Measurements from ENCODE around the gene NISCH. TPM values are rescaled to one million over a fixed set of nuclear protein-coding genes. Genes with fewer than 3 reads are reported as not detected.

NISCH gene
- 85.9 TPM for polyA plus RNA-seq
- long read RNA-seq, donor 1, full-length matches to known transcripts: 5 of 11 reads
- long read RNA-seq, donor 1, partial matches to known transcripts: 6 of 11 reads
- long read RNA-seq, donor 1, other reads (novel, unspliced or antisense): 0 of 11 reads
- long read RNA-seq, donor 2, partial matches to known transcripts: 31 of 38 reads
- long read RNA-seq, donor 2, other reads (novel, unspliced or antisense): 0 of 38 reads
- long read RNA-seq, donor 3: 0 reads
- long read RNA-seq, donor 4, partial matches to known transcripts: 0 of 1 reads
- long read RNA-seq, donor 4, other reads (novel, unspliced or antisense): 0 of 1 reads
- long read RNA-seq, donor 5, full-length matches to known transcripts: 6 of 71 reads
- long read RNA-seq, donor 5, partial matches to known transcripts: 65 of 71 reads
- long read RNA-seq, donor 5, other reads (novel, unspliced or antisense): 0 of 71 reads
- long read RNA-seq, donor 6, transcript NISCH-212 (13 exons, 3,168 nt): major isoform, 6 of 48 reads
- long read RNA-seq, donor 6, partial matches to known transcripts: 40 of 48 reads
- long read RNA-seq, donor 6, other reads (novel, unspliced or antisense): 0 of 48 reads
- long read RNA-seq, donor 7, partial matches to known transcripts: 10 of 19 reads
- long read RNA-seq, donor 7, other reads (novel, unspliced or antisense): 0 of 19 reads
- long read RNA-seq, donor 8, transcript NISCH-212 (13 exons, 3,168 nt): major isoform, 5 of 126 reads
- long read RNA-seq, donor 8, partial matches to known transcripts: 115 of 126 reads
- long read RNA-seq, donor 8, other reads (novel, unspliced or antisense): 0 of 126 reads
- long read RNA-seq, donor 9, partial matches to known transcripts: 6 of 13 reads
- long read RNA-seq, donor 9, other reads (novel, unspliced or antisense): 0 of 13 reads
- long read RNA-seq, donor 10, full-length matches to known transcripts: 16 of 30 reads
- long read RNA-seq, donor 10, partial matches to known transcripts: 14 of 30 reads
- long read RNA-seq, donor 10, other reads (novel, unspliced or antisense): 0 of 30 reads
- long read RNA-seq, donor 11, full-length matches to known transcripts: 4 of 9 reads
- long read RNA-seq, donor 11, partial matches to known transcripts: 5 of 9 reads
- long read RNA-seq, donor 11, other reads (novel, unspliced or antisense): 0 of 9 reads

DNA sequence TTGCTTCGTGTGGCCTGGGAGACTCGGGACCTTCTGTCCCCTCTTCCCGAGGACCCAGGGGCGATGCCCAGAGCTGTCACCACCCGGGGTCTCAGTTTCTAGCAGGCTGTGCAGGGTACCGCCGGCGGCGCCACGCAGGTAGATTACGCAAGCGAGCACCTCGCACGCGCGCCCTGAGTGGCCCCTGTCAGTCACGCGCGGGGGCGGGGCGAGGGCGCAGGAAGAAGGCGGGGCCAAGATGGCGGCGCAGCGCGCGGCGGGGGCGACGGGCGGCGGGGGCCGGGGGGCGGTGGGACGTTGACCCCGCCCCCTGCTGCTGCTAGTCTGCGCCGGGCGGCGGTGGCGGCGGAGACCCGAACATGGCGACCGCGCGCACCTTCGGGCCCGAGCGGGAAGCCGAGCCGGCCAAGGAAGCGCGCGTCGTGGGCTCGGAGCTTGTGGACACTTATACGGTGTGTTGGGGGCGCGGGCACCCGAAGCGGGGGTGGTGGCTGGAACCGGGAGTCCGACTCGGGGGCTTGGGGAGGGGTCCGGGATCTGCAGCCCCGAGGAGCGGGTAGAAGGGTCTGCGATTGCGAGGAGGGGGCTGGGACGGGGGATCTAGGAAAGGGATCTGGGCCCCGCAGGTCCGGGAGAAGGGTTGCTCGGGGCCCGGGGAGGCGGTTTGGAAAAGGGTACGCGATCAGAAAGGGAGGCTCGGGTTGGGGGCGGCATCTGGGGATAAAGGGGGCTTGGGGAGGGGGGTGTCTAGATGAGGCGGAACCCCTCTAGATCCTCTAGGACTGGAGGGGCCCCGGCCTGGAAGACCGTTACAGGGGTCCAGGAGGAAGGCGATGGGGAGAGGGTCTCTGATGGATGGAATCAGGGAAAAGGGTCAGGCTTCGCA is at the start of gene NISCH:
Gene NISCH (plus strand): TSS at position 322 of the 886 bp plus-strand sequence. CDS start 38 bp downstream, at position 360.
- Histone ChIP-seq H3K27me3 (ENCODE audit: control insufficient read depth, insufficient read depth, low read length) (no peaks in the 10 kb centered on the region), H3K4me3 (ENCODE audit: low read length) (peak within 1 kb of the TSS; percentile 98), H3K9me3 (ENCODE audit: control insufficient read depth, low read depth, low read length) (no peaks in the 10 kb centered on the region), H3K36me3 (ENCODE audit: control insufficient read depth, insufficient read depth, low read length) (peaks cover 25% of the 10 kb centered on the region), H3K4me1 (ENCODE audit: control insufficient read depth, insufficient read depth, low read length) (peaks cover 22% of the 10 kb centered on the region), H3K27ac (ENCODE audit: low read length) (peak within 1 kb of the TSS; percentile 76)
- DNase-seq: peak; percentile 81 to 86
- WGBS (ENCODE audit: insufficient coverage, low lambda C conversion rate): 20% methylated on average over 1 of the region's 86 CpGs

DNA sequence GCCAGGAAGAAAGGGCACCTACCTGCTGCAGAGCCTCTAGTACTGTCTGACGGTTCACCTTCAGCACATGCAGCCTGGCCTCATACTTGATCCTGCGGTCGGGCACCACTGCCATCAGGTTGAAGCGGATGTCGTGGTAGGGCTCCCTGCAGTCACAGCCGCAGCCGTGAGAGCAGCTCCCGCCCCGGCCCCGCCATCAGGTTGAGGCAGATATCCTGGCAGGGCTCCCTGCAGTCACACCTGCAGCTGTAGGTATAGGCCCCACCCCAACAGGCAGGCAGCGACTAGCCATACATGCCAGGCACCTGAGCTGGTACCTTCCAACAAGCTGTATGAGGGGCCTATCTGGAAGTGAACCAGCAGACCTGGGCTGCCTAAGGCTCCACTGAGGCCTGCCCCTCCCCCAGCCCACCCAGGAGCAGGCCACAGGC is 49.2 kb upstream of the NISCH start:
- Histone ChIP-seq H3K4me3 (ENCODE audit: low read length) (no peak overlapping the region), H3K9me3 (ENCODE audit: control insufficient read depth, low read depth, low read length) (no peaks in the 10 kb centered on the region), H3K27me3 (ENCODE audit: control insufficient read depth, insufficient read depth, low read length) (no peaks in the 10 kb centered on the region), H3K36me3 (ENCODE audit: control insufficient read depth, insufficient read depth, low read length) (peaks cover 71% of the 10 kb centered on the region), H3K4me1 (ENCODE audit: control insufficient read depth, insufficient read depth, low read length) (peaks cover 5% of the 10 kb centered on the region), H3K27ac (ENCODE audit: low read length) (no peak overlapping the region)
- no CpG with 5 or more reads among the region's 11 CpGs for WGBS (ENCODE audit: insufficient coverage, low lambda C conversion rate)
- DNase-seq: no peak

- Histone ChIP-seq H3K27me3 (ENCODE audit: control insufficient read depth, insufficient read depth, low read length) (no peaks in the 10 kb centered on the region), H3K36me3 (ENCODE audit: control insufficient read depth, insufficient read depth, low read length) (peaks cover 64% of the 10 kb centered on the region), H3K4me1 (ENCODE audit: control insufficient read depth, insufficient read depth, low read length) (peaks cover 6% of the 10 kb centered on the region), H3K27ac (ENCODE audit: low read length) (no peak overlapping the region), H3K9me3 (ENCODE audit: control insufficient read depth, low read depth, low read length) (no peaks in the 10 kb centered on the region), H3K4me3 (ENCODE audit: low read length) (no peak overlapping the region)
- DNase-seq: no peak
- WGBS (ENCODE audit: insufficient coverage, low lambda C conversion rate): no CpG with 5 or more reads among the region's 20 CpGs
These were observed 48.5 kb upstream of the NISCH start for GRCh38 chr3:52406791-52407510.

- DNase-seq: no peak
- WGBS (ENCODE audit: insufficient coverage, low lambda C conversion rate): no CpG with 5 or more reads among the region's 3 CpGs
- Histone ChIP-seq H3K36me3 (ENCODE audit: control insufficient read depth, insufficient read depth, low read length) (peaks cover 56% of the 10 kb centered on the region), H3K9me3 (ENCODE audit: control insufficient read depth, low read depth, low read length) (no peaks in the 10 kb centered on the region), H3K4me3 (ENCODE audit: low read length) (no peak overlapping the region), H3K27ac (ENCODE audit: low read length) (no peak overlapping the region), H3K4me1 (ENCODE audit: control insufficient read depth, insufficient read depth, low read length) (peaks cover 14% of the 10 kb centered on the region), H3K27me3 (ENCODE audit: control insufficient read depth, insufficient read depth, low read length) (no peaks in the 10 kb centered on the region)
These were observed 47.6 kb upstream of the NISCH start for GRCh38 chr3:52407779-52408178.

DNA sequence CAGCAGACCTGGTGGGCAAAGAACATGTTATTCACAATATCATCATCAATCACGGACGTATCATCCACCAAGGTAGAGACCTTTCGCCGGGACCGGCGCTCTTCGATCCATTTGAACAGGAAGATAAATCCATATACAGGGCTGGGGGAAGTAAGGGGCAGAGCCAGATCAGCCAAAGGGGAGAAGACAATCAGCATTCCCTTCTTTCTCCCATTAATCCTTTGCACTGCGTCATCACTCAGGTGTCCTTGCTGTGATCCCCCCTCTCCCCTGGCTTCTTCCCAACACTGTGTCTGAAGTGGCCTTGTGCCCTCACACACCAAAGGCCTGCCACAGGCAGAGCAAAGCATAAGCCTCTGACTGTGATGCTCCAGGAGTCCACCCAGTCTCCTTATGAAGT is 46.9 kb upstream of the NISCH start:
- no peak for DNase-seq

GRCh38 chr3:52415800-52416199 is 39.6 kb upstream of the NISCH start:
- Histone ChIP-seq H3K27me3 (ENCODE audit: control insufficient read depth, insufficient read depth, low read length) (no peaks in the 10 kb centered on the region), H3K4me3 (ENCODE audit: low read length) (no peak overlapping the region), H3K9me3 (ENCODE audit: control insufficient read depth, low read depth, low read length) (no peaks in the 10 kb centered on the region), H3K36me3 (ENCODE audit: control insufficient read depth, insufficient read depth, low read length) (peaks cover 1% of the 10 kb centered on the region), H3K4me1 (ENCODE audit: control insufficient read depth, insufficient read depth, low read length) (peaks cover 11% of the 10 kb centered on the region), H3K27ac (ENCODE audit: low read length) (no peak overlapping the region)
- WGBS (ENCODE audit: insufficient coverage, low lambda C conversion rate): 100% methylated on average over 2 of the region's 3 CpGs
- no peak for DNase-seq

More for the DNA sequence above, 46.9 kb upstream of the NISCH start:
- Histone ChIP-seq H3K27ac (ENCODE audit: low read length) (no peak overlapping the region), H3K27me3 (ENCODE audit: control insufficient read depth, insufficient read depth, low read length) (no peaks in the 10 kb centered on the region), H3K36me3 (ENCODE audit: control insufficient read depth, insufficient read depth, low read length) (peaks cover 49% of the 10 kb centered on the region), H3K4me3 (ENCODE audit: low read length) (no peak overlapping the region), H3K4me1 (ENCODE audit: control insufficient read depth, insufficient read depth, low read length) (peaks cover 16% of the 10 kb centered on the region), H3K9me3 (ENCODE audit: control insufficient read depth, low read depth, low read length) (no peaks in the 10 kb centered on the region)
- no CpG with 5 or more reads among the region's 8 CpGs for WGBS (ENCODE audit: insufficient coverage, low lambda C conversion rate)

- Histone ChIP-seq H3K4me3 (ENCODE audit: low read length) (no peak overlapping the region), H3K4me1 (ENCODE audit: control insufficient read depth, insufficient read depth, low read length) (no peaks in the 10 kb centered on the region), H3K27me3 (ENCODE audit: control insufficient read depth, insufficient read depth, low read length) (no peaks in the 10 kb centered on the region), H3K9me3 (ENCODE audit: control insufficient read depth, low read depth, low read length) (no peaks in the 10 kb centered on the region), H3K36me3 (ENCODE audit: control insufficient read depth, insufficient read depth, low read length) (peaks cover 7% of the 10 kb centered on the region), H3K27ac (ENCODE audit: low read length) (no peak overlapping the region)
- no peak for DNase-seq
- no CpG with 5 or more reads among the region's 2 CpGs for WGBS (ENCODE audit: insufficient coverage, low lambda C conversion rate)
These were observed 35.0 kb upstream of the NISCH start for GRCh38 chr3:52420388-52420787.

GRCh38 chr3:52422669-52423068 is 32.7 kb upstream of the NISCH start:
- H3K27me3 ChIP-seq (ENCODE audit: control insufficient read depth, insufficient read depth, low read length): no peaks in the 10 kb centered on the region
- peaks cover 7% of the 10 kb centered on the region for H3K36me3 ChIP-seq (ENCODE audit: control insufficient read depth, insufficient read depth, low read length)
- no peaks in the 10 kb centered on the region for H3K9me3 ChIP-seq (ENCODE audit: control insufficient read depth, low read depth, low read length)
- H3K4me1 ChIP-seq (ENCODE audit: control insufficient read depth, insufficient read depth, low read length): no peaks in the 10 kb centered on the region
- WGBS (ENCODE audit: insufficient coverage, low lambda C conversion rate): no CpG with 5 or more reads among the region's 3 CpGs
- no peak overlapping the region for H3K4me3 ChIP-seq (ENCODE audit: low read length)
- no peak for DNase-seq
- H3K27ac ChIP-seq (ENCODE audit: low read length): no peak overlapping the region

GRCh38 chr3:52423173-52423572 is 32.2 kb upstream of the NISCH start:
- H3K27me3 ChIP-seq (ENCODE audit: control insufficient read depth, insufficient read depth, low read length): no peaks in the 10 kb centered on the region
- no CpG with 5 or more reads among the region's 5 CpGs for WGBS (ENCODE audit: insufficient coverage, low lambda C conversion rate)

More at GRCh38 chr3:52423173-52423572, 32.2 kb upstream of the NISCH start:
- no peaks in the 10 kb centered on the region for H3K4me1 ChIP-seq (ENCODE audit: control insufficient read depth, insufficient read depth, low read length)
- no peak overlapping the region for H3K4me3 ChIP-seq (ENCODE audit: low read length)
- DNase-seq: no peak
- peaks cover 7% of the 10 kb centered on the region for H3K36me3 ChIP-seq (ENCODE audit: control insufficient read depth, insufficient read depth, low read length)
- no peak overlapping the region for H3K27ac ChIP-seq (ENCODE audit: low read length)
- H3K9me3 ChIP-seq (ENCODE audit: control insufficient read depth, low read depth, low read length): no peaks in the 10 kb centered on the region
